ENCODE measurements around the gene ADAMTS9.

GRCh38 chr3:64509206-64509605 lies 178.6 kb downstream of the ADAMTS9 start:
- TF ChIP-seq GATA3 (IDR thresholded peaks at IDR 0.05; ENCODE audit: low read depth, low read length) = no peak
- no peak for TF ChIP-seq GATA2 (IDR thresholded peaks at IDR 0.05; ENCODE audit: low read depth, low read length)

All from SH-SY5Y (cell line).